GM18511 (cell line): ENCODE measurements around the gene RNF214.

Experiments
- ATAC-seq: cut with Tn5 transposase; IDR thresholded peaks from one replicate; pipeline ENCODE4 v1.9.1; 2021; ENCODE audit warnings: mild to moderate bottlenecking, moderate library complexity; ENCODE audit not compliant: unreplicated experiment

RNF214 gene

GRCh38 chr11:117279711-117280376 lies 47.4 kb downstream of the RNF214 start:
- ATAC-seq, result no peak

GRCh38 chr11:117281159-117281558 lies 48.7 kb downstream of the RNF214 start:
- ATAC-seq, result no peak

- no peak for ATAC-seq
These were observed 49.4 kb downstream of the RNF214 start for GRCh38 chr11:117281869-117282268.

GRCh38 chr11:117282956-117283355 lies 50.5 kb downstream of the RNF214 start:
- ATAC-seq, result no peak

- ATAC-seq, result no peak
These were observed 51.6 kb downstream of the RNF214 start for GRCh38 chr11:117284053-117284452.

GRCh38 chr11:117286588-117286987 lies 54.1 kb downstream of the RNF214 start:
- ATAC-seq, result no peak

GRCh38 chr11:117287668-117288067 lies 55.2 kb downstream of the RNF214 start:
- ATAC-seq, result no peak

- ATAC-seq, result no peak
These were observed 57.3 kb downstream of the RNF214 start for GRCh38 chr11:117289795-117290194.

GRCh38 chr11:117290809-117291396 lies 58.4 kb downstream of the RNF214 start, which contains the start of gene BACE1-AS:
BACE1-AS (plus strand) TSS chr11:117291346.
- ATAC-seq, result no peak

GRCh38 chr11:117292616-117293015 lies 60.1 kb downstream of the RNF214 start:
- no peak for ATAC-seq

GRCh38 chr11:117295438-117296137 lies 63.1 kb downstream of the RNF214 start:
- ATAC-seq, result no peak

GRCh38 chr11:117296881-117297280 lies 64.4 kb downstream of the RNF214 start:
- ATAC-seq, result no peak

- ATAC-seq, result no peak
These were observed 65.7 kb downstream of the RNF214 start for GRCh38 chr11:117298195-117298594.

- ATAC-seq, result no peak
These were observed 67.1 kb downstream of the RNF214 start for GRCh38 chr11:117299351-117300282.

- ATAC-seq, result no peak
These were observed 67.8 kb downstream of the RNF214 start for GRCh38 chr11:117300283-117300663.

- ATAC-seq, result no peak
These were observed 68.3 kb downstream of the RNF214 start for GRCh38 chr11:117300773-117301172.

- no peak for ATAC-seq
These were observed 69.8 kb downstream of the RNF214 start for GRCh38 chr11:117302228-117302627.

- no peak for ATAC-seq
These were observed 70.6 kb downstream of the RNF214 start for GRCh38 chr11:117303101-117303500.

- no peak for ATAC-seq
These were observed 71.3 kb downstream of the RNF214 start for GRCh38 chr11:117303646-117304315.

- no peak for ATAC-seq
These were observed 72.7 kb downstream of the RNF214 start for GRCh38 chr11:117305145-117305544.
